Testis (tissue), 3 donors: ENCODE measurements around the gene PFKFB4. TPM values are rescaled to one million over a fixed set of nuclear protein-coding genes. Genes with fewer than 3 reads are reported as not detected.

ENCODE experiments used
- DNase-seq: peaks from one replicate; pipeline ENCODE4 v3.0.0-alpha.2; 2019
- H3K27ac ChIP-seq, 2 donors: fragments of 200-600 bp; sonication (generic); one replicate each; pipeline ENCODE4 v1.5.1; 2019
- H3K27me3 ChIP-seq: fragments of 200-600 bp; sonication (generic); one replicate; pipeline ENCODE4 v1.5.1; 2019
- H3K36me3 ChIP-seq: fragments of 200-600 bp; sonication (generic); one replicate; pipeline ENCODE4 v1.5.1; 2017; ENCODE audit warnings: low read depth; ENCODE audit errors: missing control alignments
- H3K4me1 ChIP-seq: fragments of 200-600 bp; sonication (generic); one replicate; pipeline ENCODE4 v1.5.1; 2019
- H3K4me3 ChIP-seq, 2 donors: fragments of 200-600 bp; sonication (generic); one replicate each; pipeline ENCODE4 v1.5.1; 2017 to 2019
- H3K9me3 ChIP-seq: fragments of 200-600 bp; sonication (generic); one replicate; pipeline ENCODE4 v1.5.1; 2017
- CTCF ChIP-seq, 3 experiments: fragments of 450-650 bp in 2 of 3; fragments of 200-600 bp in 1 of 3; sonication (generic) in 1 of 3; IDR thresholded peaks; one replicate each; pipeline ENCODE4 v1.5.1; 2016 to 2019; ENCODE audit warnings: antibody characterized with exemption in 3 of 3, mild to moderate bottlenecking in 2 of 3, moderate library complexity in 1 of 3
- POLR2A ChIP-seq: fragments of 450-650 bp; IDR thresholded peaks from one replicate; pipeline ENCODE4 v1.6.1; 2017; ENCODE audit warnings: antibody characterized with exemption, mild to moderate bottlenecking, moderate library complexity
- WGBS, 2 donors: methylation state at CpG; one replicate each; pipeline ENCODE4 v1.1.5; 2018; 5-methylcytosine and 5-hydroxymethylcytosine counted together
- intact Hi-C: fragments of 100-400 bp; cut with DNase I; formaldehyde crosslinking; loops from one replicate; pipeline ENCODE4 v1.15.1; 2023; ENCODE audit warnings: low total_unique reads
- polyA plus RNA-seq: library from polyadenylated mRNA; stranded (reverse); fragments of 350-450 nt; fragmentation: Illumina TruSeq; extraction: RNeasy Lipid Tissue Mini Kit (QIAGEN cat#74804); gene quantifications from one replicate; pipeline ENCODE4 v1.2.3, GENCODE V29; 2014; ENCODE audit warnings: low read depth, low replicate concordance; ENCODE audit not compliant: insufficient read depth
- total RNA-seq, 2 donors: library from RNA; depleted of rRNA; stranded (reverse); fragments of >200 nt; gene quantifications; one replicate each; pipeline ENCODE4 v1.2.3, GENCODE V29; 2016

The PFKFB4 gene
- total and polyA plus RNA-seq, 3 donors from 2014 or later, result 57.3 to 136 (median 134) TPM

- intact Hi-C loops, result no loop called here
- no peak for DNase-seq
- WGBS, 2 donors, result 93 to 96% methylated on average over 8 to 9 of the region's 9 CpGs
- Histone ChIP-seq H3K9me3 (no peaks in the 10 kb centered on the region), H3K4me1 (peaks cover 21% of the 10 kb centered on the region), H3K4me3 (no peak overlapping the region), H3K27me3 (no peaks in the 10 kb centered on the region), H3K27ac (no peak overlapping the region), H3K36me3 (no peaks in the 10 kb centered on the region)
- no peak for TF ChIP-seq CTCF (IDR thresholded peaks at IDR 0.05)
- TF ChIP-seq POLR2A, result no peak
Observed at GRCh38 chr3:48593337-48593736, 36.7 kb upstream of the PFKFB4 start.

- H3K9me3 ChIP-seq, result no peaks in the 10 kb centered on the region
- TF ChIP-seq CTCF (IDR thresholded peaks at IDR 0.05), result no peak
- TF ChIP-seq POLR2A, result no peak
- H3K4me1 ChIP-seq, result peaks cover 15% of the 10 kb centered on the region
- no peaks in the 10 kb centered on the region for H3K27me3 ChIP-seq
- DNase-seq, result no peak
- no peaks in the 10 kb centered on the region for H3K36me3 ChIP-seq
- intact Hi-C loops, result no loop called here
- whole genome bisulfite sequencing, 2 donors, result 95 to 98% methylated on average over 11 to 21 of the region's 21 CpGs
- H3K27ac ChIP-seq, result no peak overlapping the region
- H3K4me3 ChIP-seq, result no peak overlapping the region
Observed at GRCh38 chr3:48592519-48593087, 36.0 kb upstream of the PFKFB4 start.

- H3K4me3 ChIP-seq, result no peak overlapping the region
- H3K27me3 ChIP-seq, result no peaks in the 10 kb centered on the region
- no peak overlapping the region for H3K27ac ChIP-seq
- no peak for TF ChIP-seq POLR2A
- no peak for TF ChIP-seq CTCF (IDR thresholded peaks at IDR 0.05)
- no peak for DNase-seq
- no peaks in the 10 kb centered on the region for H3K9me3 ChIP-seq
- H3K4me1 ChIP-seq, result peaks cover 9% of the 10 kb centered on the region
- intact Hi-C loops, result no loop called here
- H3K36me3 ChIP-seq, result no peaks in the 10 kb centered on the region
- 94 to 98% methylated on average over 6 to 18 of the region's 22 CpGs for WGBS, 2 donors
Observed at GRCh38 chr3:48591886-48592518, 35.4 kb upstream of the PFKFB4 start.

- intact Hi-C loops, result no loop called here
- Histone ChIP-seq H3K4me3 (no peak overlapping the region), H3K27ac (no peak overlapping the region), H3K36me3 (no peaks in the 10 kb centered on the region), H3K4me1 (peaks cover 9% of the 10 kb centered on the region), H3K9me3 (no peaks in the 10 kb centered on the region), H3K27me3 (no peaks in the 10 kb centered on the region)
- DNase-seq, result no peak
- 89% methylated on average over 14 of the region's 14 CpGs; no CpG with 5 or more reads in 1 of the 2 donors for WGBS, 2 donors
- TF ChIP-seq POLR2A, result no peak
Observed at GRCh38 chr3:48591436-48591835, 34.8 kb upstream of the PFKFB4 start.

GRCh38 chr3:48588230-48588629 is 31.6 kb upstream of the PFKFB4 start:
- intact Hi-C loops, result no loop called here
- 89 to 91% methylated on average over 4 to 15 of the region's 15 CpGs for WGBS, 2 donors
- no peaks in the 10 kb centered on the region for H3K27me3 ChIP-seq
- no peak for DNase-seq
- H3K4me3 ChIP-seq, result no peak overlapping the region
- no peaks in the 10 kb centered on the region for H3K4me1 ChIP-seq
- H3K27ac ChIP-seq, result no peak overlapping the region
- H3K36me3 ChIP-seq, result no peaks in the 10 kb centered on the region
- H3K9me3 ChIP-seq, result no peaks in the 10 kb centered on the region
- TF ChIP-seq CTCF (IDR thresholded peaks at IDR 0.05), result no peak
